OCI-LY7 (cell line): ENCODE results near the gene CEP290. TPM values are rescaled to one million over a fixed set of nuclear protein-coding genes. Genes with fewer than 3 reads are reported as not detected.

Experiments
- BruUV-seq: library from RNA; stranded (reverse); fragments of 400-500 nt; replicated peaks from 2 replicates; lab custom pipeline; 2021; lab: Mats Ljungman, UMichigan
- CTCF ChIA-PET: fragments of 300-600 bp; sonication (Branson Sonifier 250); formaldehyde crosslinking; loops from one replicate; lab custom pipeline; 2022; ENCODE audit warnings: antibody characterized with exemption; ENCODE audit not compliant: unreplicated experiment; lab: Charles Lee
- POLR2A ChIA-PET: fragments of 300-600 bp; sonication (Branson Sonifier 250); formaldehyde crosslinking; loops from one replicate; lab custom pipeline; 2022; ENCODE audit warnings: antibody characterized with exemption; lab: Charles Lee
- DNase-seq: peaks from one replicate; pipeline ENCODE4 v3.0.0-alpha.2; 2015; ENCODE audit warnings: low spot score
- H2AFZ ChIP-seq: fragments of 200-600 bp; sonication (generic), shearing (Covaris generic); 2 replicates; pipeline ENCODE4 v1.6.1; 2014; ENCODE audit warnings: mild to moderate bottlenecking, antibody characterized with exemption, low read length, moderate library complexity
- H3K27ac ChIP-seq: fragments of 200-600 bp; sonication (generic); 2 replicates; pipeline ENCODE4 v1.5.1; 2014; ENCODE audit warnings: mixed run types, low read depth, mild to moderate bottlenecking, moderate library complexity, low read length, inconsistent platforms; ENCODE audit not compliant: poor library complexity, severe bottlenecking
- H3K36me3 ChIP-seq: fragments of 200-600 bp; sonication (generic); 2 replicates; pipeline ENCODE4 v1.6.1; 2014; ENCODE audit warnings: mild to moderate bottlenecking, antibody characterized with exemption, low read length, moderate library complexity, mixed read lengths; ENCODE audit not compliant: insufficient read depth
- H3K4me1 ChIP-seq: fragments of 200-600 bp; sonication (generic); 2 replicates; pipeline ENCODE4 v1.5.1; 2014; ENCODE audit warnings: mild to moderate bottlenecking, low read length; ENCODE audit not compliant: insufficient read depth, poor library complexity, severe bottlenecking
- H3K4me2 ChIP-seq: fragments of 200-600 bp; sonication (generic); 2 replicates; pipeline ENCODE4 v1.6.1; 2014; ENCODE audit warnings: mild to moderate bottlenecking, low read length
- H3K4me3 ChIP-seq: fragments of 200-600 bp; sonication (generic); 2 replicates; pipeline ENCODE4 v1.5.1; 2014; ENCODE audit warnings: mild to moderate bottlenecking, low read depth, low read length; ENCODE audit not compliant: poor library complexity, severe bottlenecking
- H3K79me2 ChIP-seq: fragments of 200-600 bp; sonication (generic); 2 replicates; pipeline ENCODE4 v1.6.1; 2016; ENCODE audit warnings: low read depth, mild to moderate bottlenecking, low read length, moderate library complexity, mixed read lengths; ENCODE audit not compliant: insufficient read depth
- H3K9me2 ChIP-seq: fragments of 200-600 bp; sonication (generic); 2 replicates; pipeline ENCODE4 v1.6.1; 2016; ENCODE audit warnings: mild to moderate bottlenecking, low read length, mixed read lengths; ENCODE audit not compliant: insufficient read depth
- H3K9me3 ChIP-seq: fragments of 200-600 bp; sonication (generic); 2 replicates; pipeline ENCODE4 v1.6.1; 2014; ENCODE audit warnings: mild to moderate bottlenecking, mixed run types, low read length, mixed read lengths
- H4K20me1 ChIP-seq: fragments of 200-600 bp; sonication (generic); 2 replicates; pipeline ENCODE4 v1.6.1; 2014; ENCODE audit warnings: mild to moderate bottlenecking, antibody characterized with exemption, low read length, moderate library complexity, mixed read lengths; ENCODE audit not compliant: insufficient read depth
- EZH2phosphoT487 ChIP-seq: fragments of 200-600 bp; sonication (generic); IDR thresholded peaks from 2 replicates; pipeline ENCODE4 v1.6.1; 2018; ENCODE audit warnings: low read depth, borderline replicate concordance, mild to moderate bottlenecking, mixed run types, antibody characterized with exemption, low read length, moderate library complexity, mixed read lengths
- intact Hi-C: fragments of 100-400 bp; cut with micrococcal nuclease; formaldehyde crosslinking; loops from one replicate; pipeline ENCODE4 v1.10.0; 2022; ENCODE audit not compliant: unreplicated experiment
- total RNA-seq, 2 experiments: library from RNA; depleted of rRNA in 1 of 2; stranded (reverse); fragments of >200 nt in 1 of 2; shearing (Covaris generic) in 1 of 2; gene quantifications; 2 replicates each; pipeline ENCODE4 v1.2.3, GENCODE V29; 2014 to 2022
- TF ChIP-seq, protein P1 (sequence below): fragments of 200-600 bp; sonication (generic); conservative IDR thresholded peaks from 2 replicates; pipeline ENCODE4 v1.5.1; 2014; ENCODE audit warnings: mild to moderate bottlenecking, antibody characterized with exemption, low read length, moderate library complexity, mixed read lengths

Gene CEP290
- total RNA-seq, 2 experiments from 2014 or later: 12.6 to 22.4 TPM

DNA sequence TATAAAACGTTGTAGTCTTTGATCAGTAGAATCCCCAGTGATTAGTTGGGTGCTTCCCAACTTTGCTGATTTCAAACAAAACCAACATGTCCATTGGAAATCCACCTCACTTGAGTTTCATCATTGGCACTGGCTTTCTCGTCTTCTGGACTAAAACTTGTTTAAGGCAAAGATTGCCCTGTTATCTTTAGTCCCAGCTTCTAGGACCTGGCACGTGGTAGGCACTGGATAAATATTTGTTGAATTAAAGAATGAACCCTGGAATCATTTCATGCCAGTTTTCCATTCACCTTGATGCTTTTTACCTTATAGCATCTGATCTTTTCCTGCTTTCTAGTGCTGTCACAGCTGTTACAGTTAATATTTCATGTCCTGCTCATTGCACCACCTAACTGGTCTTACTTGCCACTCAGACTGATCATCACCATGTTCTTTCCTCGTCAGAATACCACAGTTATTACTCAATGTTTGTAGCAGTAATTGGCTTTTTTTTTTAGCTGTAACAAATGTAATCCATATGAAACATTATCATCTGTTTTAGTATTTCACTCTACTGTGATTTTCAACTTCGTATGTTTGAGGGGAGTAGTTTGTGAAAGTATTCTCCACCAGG lies 105.4 kb downstream of the CEP290 start:
- Histone ChIP-seq H4K20me1 (peaks cover 19% of the 10 kb centered on the region; the same call in 1 of the 2 replicates), H2AFZ (no peak overlapping the region; the same call in 1 of the 2 replicates), H3K36me3 (peaks cover 16% of the 10 kb centered on the region; the same call in 1 of the 2 replicates), H3K4me3 (peak overlapping the region; percentile 78), H3K27ac (no peak overlapping the region), H3K9me3 (no peaks in the 10 kb centered on the region), H3K4me2 (peak overlapping the region; percentile 90), H3K4me1 (peaks cover 19% of the 10 kb centered on the region), H3K79me2 (peaks cover 49% of the 10 kb centered on the region; the same call in 1 of the 2 replicates), H3K9me2 (no peaks in the 10 kb centered on the region)
- ChIA-PET CTCF (no interaction called here), POLR2A (interaction anchor here (1.0 kb wide), 1 partner anchor 17 kb away, joined by 3 read pairs; no protein-coding TSS in a partner anchor)
- TSS peak; percentile 56 for BruUV-seq
- peak; percentile 7 for DNase-seq
- TF ChIP-seq, protein P1, sequence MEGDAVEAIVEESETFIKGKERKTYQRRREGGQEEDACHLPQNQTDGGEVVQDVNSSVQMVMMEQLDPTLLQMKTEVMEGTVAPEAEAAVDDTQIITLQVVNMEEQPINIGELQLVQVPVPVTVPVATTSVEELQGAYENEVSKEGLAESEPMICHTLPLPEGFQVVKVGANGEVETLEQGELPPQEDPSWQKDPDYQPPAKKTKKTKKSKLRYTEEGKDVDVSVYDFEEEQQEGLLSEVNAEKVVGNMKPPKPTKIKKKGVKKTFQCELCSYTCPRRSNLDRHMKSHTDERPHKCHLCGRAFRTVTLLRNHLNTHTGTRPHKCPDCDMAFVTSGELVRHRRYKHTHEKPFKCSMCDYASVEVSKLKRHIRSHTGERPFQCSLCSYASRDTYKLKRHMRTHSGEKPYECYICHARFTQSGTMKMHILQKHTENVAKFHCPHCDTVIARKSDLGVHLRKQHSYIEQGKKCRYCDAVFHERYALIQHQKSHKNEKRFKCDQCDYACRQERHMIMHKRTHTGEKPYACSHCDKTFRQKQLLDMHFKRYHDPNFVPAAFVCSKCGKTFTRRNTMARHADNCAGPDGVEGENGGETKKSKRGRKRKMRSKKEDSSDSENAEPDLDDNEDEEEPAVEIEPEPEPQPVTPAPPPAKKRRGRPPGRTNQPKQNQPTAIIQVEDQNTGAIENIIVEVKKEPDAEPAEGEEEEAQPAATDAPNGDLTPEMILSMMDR: no peak
- no peak for TF ChIP-seq EZH2phosphoT487
- intact Hi-C loops: no loop called here

- intact Hi-C loops: loop anchor here (2.0 kb wide), 1 partner anchor 105 kb away; no protein-coding TSS in a partner anchor
- peaks cover 10% of the 10 kb centered on the region; the same call in 1 of the 2 replicates for H3K36me3 ChIP-seq
- BruUV-seq: no TSS peak
- no peak overlapping the region for H3K27ac ChIP-seq
- peak overlapping the region; percentile 100; the same call in 1 of the 2 replicates for H2AFZ ChIP-seq
- no peaks in the 10 kb centered on the region for H3K9me3 ChIP-seq
- H3K79me2 ChIP-seq: peaks cover 43% of the 10 kb centered on the region; the same call in 1 of the 2 replicates
- no peaks in the 10 kb centered on the region for H3K9me2 ChIP-seq
- H3K4me1 ChIP-seq: peaks cover 19% of the 10 kb centered on the region
- peak overlapping the region; percentile 78 for H3K4me3 ChIP-seq
- peaks cover 14% of the 10 kb centered on the region; the same call in 1 of the 2 replicates for H4K20me1 ChIP-seq
- DNase-seq: no peak
- TF ChIP-seq, protein P1: no peak
- no peak for TF ChIP-seq EZH2phosphoT487
- POLR2A ChIA-PET: interaction anchor here (0.6 to 1.0 kb wide), 4 partner anchors 8 to 77 kb away, joined by 3 read pairs; no protein-coding TSS in a partner anchor
- H3K4me2 ChIP-seq: peak overlapping the region; percentile 90
- CTCF ChIA-PET: no interaction called here
These were observed 106.0 kb downstream of the CEP290 start for GRCh38 chr12:88035907-88036289.
